H1 (cell line): ENCODE measurements around the gene ANKRD60. TPM values are rescaled to one million over a fixed set of nuclear protein-coding genes. Genes with fewer than 3 reads are reported as not detected.

Experiments
- FOSL1 ChIP-seq: IDR thresholded peaks from 2 replicates; pipeline ENCODE4 v1.6.1; 2011; ENCODE audit warnings: mild to moderate bottlenecking, low read depth, low read length, moderate library complexity; ENCODE audit not compliant: insufficient read depth
- HDAC2 ChIP-seq, 2 experiments: fragments of 300-600 bp in 1 of 2; sonication (generic) in 1 of 2; IDR thresholded peaks; 2 replicates each; pipeline ENCODE4 v1.6.1; 2011 to 2012; ENCODE audit warnings: low read depth in 2 of 2, low read length in 2 of 2, mild to moderate bottlenecking in 2 of 2, moderate library complexity in 2 of 2, borderline replicate concordance in 1 of 2, inconsistent platforms in 1 of 2
- KDM1A ChIP-seq: fragments of 200-600, 300-600 bp; sonication (generic); IDR thresholded peaks from 2 replicates; pipeline ENCODE4 v1.7.1; 2016; ENCODE audit warnings: mild to moderate bottlenecking, low read length, borderline replicate concordance
- MAFK ChIP-seq: IDR thresholded peaks from 2 replicates; pipeline ENCODE4 v1.6.1; 2012; ENCODE audit warnings: low read depth, mild to moderate bottlenecking, improper control_type of control experiment, low read length
- PHF8 ChIP-seq: fragments of 200-600 bp; sonication (generic); conservative IDR thresholded peaks from 2 replicates; pipeline ENCODE4 v1.7.1; 2012; ENCODE audit warnings: low read depth, mild to moderate bottlenecking, inconsistent platforms, low read length, moderate library complexity
- RBBP5 ChIP-seq: IDR thresholded peaks from 2 replicates; pipeline ENCODE4 v1.7.1; 2012; ENCODE audit warnings: low read depth, mild to moderate bottlenecking, inconsistent platforms, low read length, moderate library complexity, borderline replicate concordance
- RFX5 ChIP-seq: IDR thresholded peaks from 2 replicates; pipeline ENCODE4 v1.6.1; 2011; ENCODE audit warnings: low read depth, low read length, improper control_type of control experiment, borderline replicate concordance
- RXRA ChIP-seq: IDR thresholded peaks from 2 replicates; pipeline ENCODE4 v1.6.1; 2011; ENCODE audit warnings: low read depth, mild to moderate bottlenecking, low read length, moderate library complexity; ENCODE audit not compliant: insufficient read depth
- SIRT6 ChIP-seq: IDR thresholded peaks from one replicate; pipeline ENCODE4 v1.7.1; 2012; ENCODE audit warnings: low read length, inconsistent platforms
- SP1 ChIP-seq: IDR thresholded peaks from 2 replicates; pipeline ENCODE4 v1.6.1; 2011; ENCODE audit warnings: low read depth, low read length
- SP4 ChIP-seq: IDR thresholded peaks from 2 replicates; pipeline ENCODE4 v1.6.1; 2012; ENCODE audit warnings: low read length, inconsistent platforms
- SRF ChIP-seq: IDR thresholded peaks from 2 replicates; pipeline ENCODE4 v1.6.1; 2011; ENCODE audit warnings: mild to moderate bottlenecking, low read depth, low read length, moderate library complexity
- TCF12 ChIP-seq: IDR thresholded peaks from 2 replicates; pipeline ENCODE4 v1.6.1; 2011; ENCODE audit warnings: low read depth, mild to moderate bottlenecking, low read length
- USF2 ChIP-seq: IDR thresholded peaks from 2 replicates; pipeline ENCODE4 v1.6.1; 2011; ENCODE audit warnings: low read length, improper control_type of control experiment
- YY1 ChIP-seq: IDR thresholded peaks from 2 replicates; pipeline ENCODE4 v1.6.1; 2011; ENCODE audit warnings: low read depth, mild to moderate bottlenecking, low read length
- polyA plus RNA-seq, 7 experiments: library from polyadenylated mRNA; depleted of rRNA in 3 of 7; stranded (reverse) in 5 of 7; unstranded in 2 of 7; fragments of >200 nt in 5 of 7; fragments of 200-250 nt in 2 of 7; gene quantifications; 1 replicate in 5 of 7; 2 replicates in 1 of 7; 4 replicates in 1 of 7; pipeline versions ENCODE4 v1.2.1 to v1.2.3, GENCODE V29; 2011 to 2013; ENCODE audit warnings: missing spikeins in 2 of 7, mixed read lengths in 2 of 7
- total RNA-seq: library from RNA; stranded (reverse); fragmentation: NEBNext Ultra II Directional; extraction: Animal tissue kit (Norgen Biotek cat#: 25700); gene quantifications from 2 replicates; pipeline ENCODE4 v1.2.1, GENCODE V29; 2021
- TF ChIP-seq, protein P1 (sequence below): IDR thresholded peaks from 2 replicates; pipeline ENCODE4 v1.6.1; 2012; ENCODE audit warnings: inconsistent platforms

Gene ANKRD60
- total and polyA plus RNA-seq, 2 of the 8 experiments (the other 6 are each of a cell fraction or from before 2014, with no cell fraction given), result not detected

DNA sequence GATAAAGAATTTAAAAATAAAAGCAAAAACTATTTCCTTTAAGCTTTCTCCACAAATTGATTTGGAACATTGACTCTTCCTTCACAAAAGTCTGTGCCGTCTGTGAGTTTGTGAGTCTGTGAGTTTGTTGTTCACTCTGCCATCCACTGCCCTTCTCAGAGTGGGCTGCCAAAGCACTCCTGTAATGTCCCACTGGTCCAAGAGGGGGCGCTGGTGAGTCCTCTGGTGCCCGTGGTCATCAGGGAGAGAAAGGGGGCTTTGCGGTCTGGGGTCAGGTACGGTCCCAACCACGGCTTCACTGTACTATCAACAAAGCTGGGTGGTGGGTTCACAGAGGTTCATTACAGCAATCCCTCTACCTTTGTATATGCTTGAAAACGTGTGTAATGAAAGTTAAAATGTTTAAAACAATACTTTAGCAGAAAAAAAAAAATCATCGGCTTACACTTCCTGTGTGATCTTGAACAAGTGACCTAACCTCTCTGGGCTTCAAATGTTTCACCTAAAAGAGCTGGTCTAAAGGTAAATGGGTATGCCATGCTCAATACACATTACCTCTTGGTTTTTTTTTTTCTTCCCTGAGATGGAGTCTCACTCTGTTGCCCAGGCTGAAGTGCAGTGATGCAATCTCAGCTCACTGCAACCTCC is 5.6 kb upstream of the ANKRD60 start (continued):
- TF ChIP-seq KDM1A (peak; percentile 89; the same call in 1 of the 2 replicates), RBBP5 (no peak), TCF12 (no peak), RXRA (no peak), MAFK (no peak), SP4 (0 out of 2 replicates have a peak, but pooled peaks have one; percentile 44), SP1 (no peak), SRF (no peak), RFX5 (no peak), SIRT6 (no peak), FOSL1 (no peak), YY1 (no peak), HDAC2 (IDR thresholded peaks at IDR 0.05; ENCODE audit: borderline replicate concordance in 1 of 2, low read depth in 2 of 2, low read length in 2 of 2) (peak; percentile 19 to 57; a peak in 1 of 4 replicates), USF2 (no peak), PHF8 (no peak)
- TF ChIP-seq, protein P1, sequence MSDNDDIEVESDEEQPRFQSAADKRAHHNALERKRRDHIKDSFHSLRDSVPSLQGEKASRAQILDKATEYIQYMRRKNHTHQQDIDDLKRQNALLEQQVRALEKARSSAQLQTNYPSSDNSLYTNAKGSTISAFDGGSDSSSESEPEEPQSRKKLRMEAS, result no peak
- TF ChIP-seq, all 59 proteins: peak for 5
